ENCODE results near the gene ZNF576. TPM values are rescaled to one million over a fixed set of nuclear protein-coding genes. Genes with fewer than 3 reads are reported as not detected.

ZNF576 gene
- total and polyA plus RNA-seq, 9 of the 15 experiments (the other 6 are each of a cell fraction or from before 2014, with no cell fraction given), result 6.8 to 18.2 (median 12.2) TPM

- no peaks in the 10 kb centered on the region for H3K9me3 ChIP-seq (replicated peaks; ENCODE audit: control insufficient read depth, insufficient read depth, low read depth, low read length)
- 52% methylated on average over 3 of the region's 3 CpGs for WGBS (ENCODE audit: insufficient coverage, low coverage, missing lambda C conversion rate)
- no peaks in the 10 kb centered on the region for H3K36me3 ChIP-seq (ENCODE audit: control insufficient read depth, insufficient read depth, low read length)
- ChIA-PET CTCF (ENCODE audit: low intra/inter-chr PET ratio) (no interaction called here), POLR2A (interaction anchor here (0.9 kb wide), 1 partner anchor 86 kb away, joined by 5 read pairs; no protein-coding TSS in a partner anchor)
- no peak for DNase-seq (ENCODE audit: extremely low read depth in 1 of 4, low spot score in 3 of 4)
- no peaks in the 10 kb centered on the region; a peak in 1 of 5 replicates for H3K27me3 ChIP-seq (ENCODE audit: control insufficient read depth in 2 of 2, insufficient read depth in 2 of 2, low read length in 2 of 2)
- H3K79me2 ChIP-seq (ENCODE audit: control insufficient read depth, insufficient read depth, low read length), result peaks cover 12% of the 10 kb centered on the region
- H3K27ac ChIP-seq (ENCODE audit: extremely low read depth, low read depth, low read length), result no peak overlapping the region
- H3K4me1 ChIP-seq (replicated peaks in 1 of 2; ENCODE audit: control insufficient read depth in 2 of 2, insufficient read depth in 2 of 2, low read length in 2 of 2), result peaks cover 15 to 29% of the 10 kb centered on the region in 2 experiments; a peak in 4 of 5 replicates
- no peaks in the 10 kb centered on the region for H3K9me1 ChIP-seq (ENCODE audit: control insufficient read depth, insufficient read depth, low read length)
- no peak for ATAC-seq
- no TSS peak for BruUV-seq (replicated peaks)
- intact Hi-C loops (cut with micrococcal nuclease), result no loop called here
- no peaks in the 10 kb centered on the region for H4K20me1 ChIP-seq (replicated peaks; ENCODE audit: control insufficient read depth, insufficient read depth, low read length)
- in situ Hi-C loops (cut with MboI), result no loop called here
- H3K4me2 ChIP-seq (ENCODE audit: insufficient read depth, low read length), result no peak overlapping the region
- no peak overlapping the region for H2AFZ ChIP-seq (ENCODE audit: low read depth, low read length)
- H3K9ac ChIP-seq (ENCODE audit: insufficient read depth in 1 of 2, low read depth in 2 of 2, low read length in 2 of 2), result no peak overlapping the region
- no peak overlapping the region for H3K4me3 ChIP-seq
- TF ChIP-seq ZNF24 (IDR thresholded peaks at IDR 0.05), result no peak
- peak; percentile 64 for TF ChIP-seq PRDM10 (IDR thresholded peaks at IDR 0.05; ENCODE audit: partially characterized antibody)
- FAIRE-seq, result no peak
Observed at GRCh38 chr19:43578787-43579186, 17.6 kb upstream of the ZNF576 start.
